ENCODE data around the gene NXF3.
"Not testable (repeated sequence)": the region's sequence is repeated elsewhere in the genome, so short reads cannot be mapped to it uniquely, and the experiment has no call there.

NXF3 gene

GRCh38 chrX:103033371-103033770, 59.6 kb downstream of the NXF3 start:
- not testable (repeated sequence) for DNase-seq (ENCODE audit: low spot score)
